Cortex of kidney (tissue), 1 donor: Measurements from ENCODE around the gene PIH1D2.
"Not testable (repeated sequence)": the region's sequence is repeated elsewhere in the genome, so short reads cannot be mapped to it uniquely, and the experiment has no call there.

Experiments
- DNase-seq: peaks from one replicate; lab custom pipeline; 2025; lab: John Stamatoyannopoulos, UW

PIH1D2 gene, protein sequence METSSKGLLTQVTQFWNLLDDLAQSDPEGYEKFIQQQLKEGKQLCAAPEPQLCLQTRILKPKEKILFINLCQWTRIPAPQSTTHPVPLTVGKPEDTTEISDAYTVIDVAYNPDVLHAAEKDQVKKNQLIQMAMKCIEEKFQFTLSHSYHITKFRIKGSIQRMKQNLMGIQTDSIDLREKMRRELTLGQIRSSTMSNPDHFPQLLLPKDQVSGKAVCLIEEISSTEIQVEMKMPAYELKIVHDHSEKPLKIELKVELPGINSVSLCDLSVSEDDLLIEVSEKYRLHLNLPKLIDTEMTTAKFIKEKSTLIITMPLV

DNA sequence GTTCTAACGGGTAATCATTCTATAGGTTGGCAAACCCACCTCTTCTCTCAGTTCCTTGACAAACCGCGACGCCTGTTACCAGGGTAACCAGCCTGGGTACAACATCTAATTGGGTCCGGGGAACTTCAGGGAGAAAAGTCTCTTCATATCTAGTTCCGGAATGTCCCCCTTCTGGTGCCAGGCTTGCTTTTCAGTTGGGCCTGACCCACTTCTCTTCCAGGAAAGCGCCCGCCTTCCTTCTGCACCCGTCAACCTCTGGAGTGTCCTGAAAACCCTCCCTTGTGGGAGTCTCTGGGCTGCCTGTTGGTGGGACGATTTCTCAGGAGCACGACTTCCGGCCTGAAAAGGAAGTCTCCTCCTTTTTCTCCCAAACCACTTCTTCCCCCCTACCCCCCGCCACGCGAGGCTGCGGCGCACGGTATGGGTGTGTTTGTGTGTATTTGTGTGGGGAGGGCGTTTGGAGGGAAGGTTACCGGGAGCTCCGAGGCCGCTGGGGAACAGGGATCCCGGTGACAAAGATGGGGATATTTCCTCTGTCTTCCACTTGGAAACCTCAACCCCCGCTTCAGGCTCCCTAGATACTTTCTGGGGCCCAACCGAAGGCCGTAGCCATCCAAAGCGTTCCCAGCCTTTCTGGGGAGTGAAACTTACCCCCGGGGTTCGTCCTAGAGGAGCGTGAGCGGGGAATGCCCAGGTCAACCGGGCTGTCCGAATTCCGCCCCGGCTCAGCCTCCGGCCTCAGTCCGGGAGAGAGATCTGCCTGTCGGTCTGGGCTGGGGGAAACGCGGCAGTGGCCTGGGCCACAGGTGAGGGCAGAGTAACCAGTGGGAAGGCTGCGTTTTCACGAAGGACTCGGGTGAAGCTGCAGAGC is at the start of gene PIH1D2, which contains the start of gene NKAPD1:
Gene PIH1D2, minus strand, starts transcription at position 77 of the 871 bp plus-strand sequence. CDS start 843 bp downstream, outside the sequence.
Gene NKAPD1, plus strand, starts transcription at position 359 of the 871 bp plus-strand sequence. CDS start 1,276 bp downstream, outside the sequence.
- DNase-seq, result no peak

DNA sequence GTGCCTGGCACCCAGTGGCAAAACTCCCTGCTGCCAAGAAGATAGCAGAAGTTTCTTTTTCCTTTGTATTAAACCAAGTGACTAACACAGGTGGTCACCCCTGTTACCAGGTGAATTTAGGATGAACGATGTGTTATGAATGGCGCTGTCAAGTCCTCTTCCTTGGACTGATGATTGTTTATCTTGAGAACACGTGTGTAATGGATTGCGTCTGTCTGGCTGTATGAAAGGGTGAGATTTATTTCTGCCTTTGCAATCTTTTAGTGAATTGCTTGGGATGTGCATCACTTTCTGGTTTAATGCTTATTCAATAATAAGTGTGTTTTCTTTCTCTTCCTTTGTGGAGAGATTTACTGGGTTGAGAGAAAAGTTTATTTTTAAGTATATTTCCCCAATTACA is 49.3 kb upstream of the PIH1D2 start:
- no peak for DNase-seq

DNA sequence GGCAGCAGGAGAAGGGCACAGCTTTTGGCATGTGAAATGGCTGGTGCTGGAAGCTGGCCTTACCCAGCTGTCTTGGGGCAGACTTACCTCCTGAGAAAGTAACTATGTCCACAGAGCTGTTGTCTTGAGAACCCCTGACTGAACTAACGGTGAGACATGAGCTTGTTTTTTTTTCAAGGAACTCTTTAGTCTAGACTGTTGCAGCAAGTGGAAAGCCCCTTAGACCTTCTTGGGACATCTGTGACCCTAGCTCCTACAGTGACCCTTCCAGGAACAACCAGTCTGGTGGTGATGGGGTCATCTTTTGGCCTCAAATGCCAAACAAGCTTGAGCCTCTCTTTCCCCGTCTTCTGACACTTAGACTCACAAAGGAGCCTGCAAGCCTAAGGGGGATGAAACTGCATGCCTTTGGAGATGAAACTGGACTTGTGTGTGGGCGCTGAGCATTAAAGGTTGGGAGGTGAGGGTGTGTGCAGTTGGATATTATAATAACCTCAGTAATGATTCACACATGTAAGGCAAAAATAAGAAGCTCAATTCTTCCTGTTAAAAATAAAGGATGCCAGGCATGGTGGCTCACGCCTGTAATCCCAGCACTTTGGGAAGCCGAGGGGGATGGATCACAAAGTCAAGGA is 48.3 kb upstream of the PIH1D2 start:
- no peak for DNase-seq

DNA sequence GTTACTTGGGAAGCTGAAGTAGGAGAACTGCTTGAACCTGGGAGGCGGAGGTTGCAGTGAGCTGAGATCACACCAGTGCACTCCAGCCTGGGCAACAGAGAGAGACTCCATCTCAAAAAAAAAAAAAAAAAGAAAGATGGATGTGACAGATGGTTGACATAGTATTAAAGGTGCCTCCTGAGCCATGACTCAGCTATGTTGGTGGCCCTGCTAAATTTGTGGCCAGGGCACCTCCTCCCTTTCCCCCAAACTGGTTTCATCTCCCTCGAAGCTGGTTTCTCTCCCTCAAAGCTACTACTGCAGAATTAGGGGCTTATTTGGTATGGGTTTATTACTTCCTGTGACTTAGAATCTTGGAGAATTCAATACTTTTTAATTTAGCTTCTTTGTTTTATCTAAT is 44.4 kb upstream of the PIH1D2 start:
- DNase-seq, result no peak

DNA sequence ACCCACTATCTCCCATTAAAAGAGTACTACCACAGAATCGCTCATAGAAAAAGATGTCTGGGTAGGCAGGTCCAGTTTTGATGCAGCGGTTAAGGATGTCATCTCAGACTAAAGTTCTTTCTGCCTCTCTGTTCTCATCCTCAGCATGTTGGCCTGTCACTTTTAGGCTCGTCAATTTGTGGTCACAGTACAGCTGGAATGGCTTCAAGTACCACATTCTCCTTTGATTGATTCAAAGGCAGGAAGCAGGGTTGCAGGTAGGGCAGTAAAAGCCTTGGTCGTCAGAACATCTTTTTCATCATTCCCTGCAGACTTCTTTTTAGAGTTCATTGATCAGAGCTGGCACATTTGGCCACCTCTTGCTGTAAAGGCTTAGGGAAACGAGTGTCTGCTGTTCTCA is 41.6 kb upstream of the PIH1D2 start:
- no peak for DNase-seq

DNA sequence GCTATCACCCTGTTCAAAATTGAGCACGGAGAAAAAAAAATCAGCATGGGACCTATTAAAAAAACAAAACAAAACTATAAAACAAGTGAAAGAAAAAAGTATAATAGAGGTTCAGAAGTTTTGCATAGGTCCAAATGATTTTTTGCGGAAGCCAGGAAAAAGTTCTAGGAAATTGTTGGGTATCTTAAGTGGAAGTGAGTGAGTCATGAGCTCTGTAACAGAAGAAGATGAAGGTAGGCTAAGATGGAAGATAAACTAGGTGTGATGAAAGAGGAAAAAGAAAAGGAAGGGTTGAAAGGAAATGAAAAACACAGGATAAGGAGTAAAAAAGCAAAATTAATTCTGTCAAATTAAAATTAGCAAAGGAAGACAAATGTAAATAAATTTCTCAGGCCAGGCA is 40.6 kb upstream of the PIH1D2 start:
- no peak for DNase-seq

DNA sequence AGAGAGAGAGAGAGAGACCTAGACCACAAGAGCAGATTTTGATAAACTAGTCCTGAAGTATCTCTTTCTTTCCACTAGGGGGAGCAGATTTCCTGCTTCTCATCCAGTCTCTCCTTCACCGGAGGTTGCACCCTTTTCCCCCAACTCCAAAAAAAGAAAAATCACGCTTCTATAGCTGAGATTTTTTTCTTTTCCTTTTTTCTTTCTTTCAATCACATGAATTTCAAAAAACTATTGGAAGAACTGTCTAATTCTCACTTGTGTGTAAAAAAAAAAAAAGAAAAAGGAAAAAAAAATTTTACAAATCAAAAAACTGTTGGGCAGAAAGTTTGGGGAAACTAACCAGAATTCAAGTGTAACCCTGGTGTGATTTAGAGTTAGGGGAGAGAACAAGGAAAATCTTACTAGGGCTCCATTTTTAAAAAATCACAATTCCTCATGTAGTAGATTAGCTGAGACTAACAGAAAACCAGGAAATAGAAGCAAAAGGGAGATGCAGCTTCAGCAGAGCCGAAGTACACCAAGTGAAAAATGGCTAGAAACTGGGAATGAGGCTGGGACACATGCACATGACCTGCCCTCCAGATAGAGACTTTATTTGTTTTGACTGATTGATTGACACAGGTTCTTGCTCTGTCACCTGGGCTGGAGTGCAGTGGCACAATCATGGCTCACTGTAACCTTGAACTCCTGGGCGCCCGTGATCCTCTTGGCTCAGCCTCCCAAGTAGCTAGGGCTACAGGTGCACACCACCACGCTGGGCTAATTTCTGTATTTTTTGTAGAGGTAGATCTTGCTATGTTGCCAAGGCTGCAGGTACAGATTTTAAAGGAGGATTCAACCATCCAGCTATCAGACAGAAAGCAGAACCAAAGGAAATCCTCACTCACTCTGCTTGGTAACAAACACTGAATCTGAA is 40.0 kb upstream of the PIH1D2 start:
- no peak for DNase-seq

DNA sequence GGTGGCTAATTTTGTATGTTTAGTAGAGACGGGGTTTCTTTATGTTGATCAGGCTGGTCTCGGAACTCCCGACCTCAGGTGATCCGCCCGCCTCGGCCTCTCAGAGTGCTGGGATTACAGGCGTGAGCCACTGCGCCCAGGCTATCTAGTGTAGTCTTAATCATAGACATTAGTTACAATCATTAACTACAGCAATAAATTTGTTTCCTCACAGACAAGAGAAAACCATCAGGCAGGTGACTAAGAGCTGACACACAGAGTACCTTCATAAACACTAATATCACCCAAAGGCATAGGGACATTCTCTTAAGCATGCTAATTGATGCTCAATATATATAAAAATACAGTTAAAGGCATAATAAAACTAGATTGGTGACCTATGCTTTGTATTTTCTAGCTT is 32.3 kb upstream of the PIH1D2 start:
- no peak for DNase-seq

DNA sequence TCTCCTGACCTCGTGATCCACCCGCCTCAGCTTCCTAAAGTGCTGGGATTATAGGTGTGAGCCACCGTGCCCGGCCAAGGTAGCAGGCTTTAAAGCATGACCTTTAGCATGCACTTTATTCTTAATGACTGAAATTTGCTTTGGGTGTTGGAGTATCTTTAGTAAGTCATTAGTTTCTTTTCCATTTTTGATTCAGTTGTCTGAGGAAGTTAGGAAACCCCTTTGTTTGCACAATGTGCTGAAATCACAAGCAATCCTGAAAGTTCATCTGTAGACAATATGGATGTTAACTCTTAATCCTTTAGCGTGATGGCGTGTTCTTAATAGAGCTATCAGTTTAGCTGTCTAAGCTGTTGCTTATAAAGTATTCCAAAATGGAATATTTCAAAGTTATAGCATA is 29.6 kb upstream of the PIH1D2 start:
- DNase-seq, result no peak

DNA sequence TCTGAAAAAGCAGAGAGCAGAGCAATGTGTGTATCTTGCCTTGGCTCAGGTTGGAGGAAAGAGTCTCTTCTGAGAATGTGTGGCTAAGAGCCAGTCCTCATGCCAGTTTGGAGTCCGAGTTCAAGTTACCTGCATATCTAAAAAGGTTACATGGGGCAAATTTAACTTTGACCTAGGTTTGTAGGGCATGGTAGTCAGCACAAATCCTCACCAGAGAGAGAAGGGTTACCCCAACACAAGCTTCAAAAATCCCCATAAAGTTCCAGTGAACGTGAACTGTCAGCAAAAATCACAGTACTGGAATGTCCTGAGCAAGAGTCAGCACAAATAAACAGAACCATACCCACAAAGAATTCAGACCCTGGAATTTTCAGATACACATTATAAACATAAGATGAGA is 26.6 kb upstream of the PIH1D2 start:
- no peak for DNase-seq

DNA sequence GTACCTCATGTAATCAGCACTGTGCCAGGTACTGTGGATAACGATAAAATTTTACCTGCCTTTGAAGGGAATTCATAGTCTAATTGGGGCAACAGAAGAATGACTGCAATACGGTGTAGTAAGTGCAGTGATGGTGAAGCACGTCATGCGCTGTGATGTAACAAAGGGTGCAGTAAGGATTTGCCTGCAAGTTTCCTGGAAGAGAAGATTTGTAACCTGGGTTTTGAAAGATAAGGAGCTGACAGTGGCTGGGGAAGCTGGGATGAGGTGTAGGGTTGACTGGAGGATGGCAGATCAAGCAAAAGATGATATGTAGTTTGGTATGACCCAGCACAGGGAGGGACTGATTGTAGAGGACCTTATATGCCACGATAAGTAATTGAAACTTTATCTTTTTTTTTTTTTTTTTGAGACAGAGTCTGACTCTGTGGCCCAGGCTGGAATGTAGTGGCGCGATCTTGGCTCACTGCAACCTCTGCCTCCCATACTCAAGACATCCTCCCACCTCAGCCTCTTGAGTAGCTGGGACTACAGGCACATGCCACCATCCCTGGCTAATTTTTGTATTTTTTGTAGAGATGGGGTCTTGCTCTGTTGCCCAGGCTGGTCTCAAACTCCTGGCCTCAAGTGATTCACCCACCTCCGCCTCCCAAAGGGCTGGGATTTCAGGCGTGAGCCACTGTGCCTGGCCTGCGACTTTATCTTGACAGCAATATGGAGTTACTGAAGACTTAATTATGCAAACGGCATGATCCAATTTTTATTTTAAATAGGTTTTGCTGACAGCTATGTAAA is 24.1 kb upstream of the PIH1D2 start:
- no peak for DNase-seq

DNA sequence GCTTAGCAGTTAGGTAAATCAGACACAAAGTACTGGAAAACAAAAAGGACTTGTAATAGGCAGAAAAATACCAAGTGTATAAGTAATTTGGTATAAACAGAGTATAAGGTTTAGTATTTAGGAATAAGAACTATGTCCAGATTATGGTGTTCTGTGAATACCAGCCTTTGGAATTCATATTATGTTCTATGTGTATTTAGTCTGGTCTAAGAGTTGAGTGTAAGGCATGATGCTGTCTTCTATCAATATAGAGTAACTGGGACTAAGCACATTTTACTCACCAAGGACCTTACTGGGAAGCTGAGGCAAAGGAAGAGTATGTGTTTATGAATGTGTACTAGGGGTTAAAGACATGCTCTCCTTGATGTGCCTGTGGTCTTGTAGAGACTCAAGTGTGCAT is 22.4 kb upstream of the PIH1D2 start:
- no peak for DNase-seq

DNA sequence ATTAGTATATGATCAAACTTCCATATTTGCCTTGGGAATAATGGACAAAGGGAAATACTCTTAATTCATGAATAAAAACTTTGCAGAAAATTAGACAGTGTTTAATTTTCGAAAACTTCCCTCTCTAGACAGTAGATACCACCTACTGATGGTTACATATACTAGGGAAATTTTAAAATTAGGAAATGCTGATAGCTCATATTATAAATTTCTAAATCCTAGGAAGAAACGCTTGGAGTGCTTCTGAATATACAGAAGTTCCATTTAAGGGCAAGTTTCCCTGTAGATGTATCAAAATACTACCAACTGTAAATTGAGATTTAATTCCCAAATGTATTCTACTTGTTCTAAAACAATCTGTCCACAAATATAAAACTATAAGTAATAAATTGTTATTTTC is 21.5 kb upstream of the PIH1D2 start:
- DNase-seq, result not testable (repeated sequence)

DNA sequence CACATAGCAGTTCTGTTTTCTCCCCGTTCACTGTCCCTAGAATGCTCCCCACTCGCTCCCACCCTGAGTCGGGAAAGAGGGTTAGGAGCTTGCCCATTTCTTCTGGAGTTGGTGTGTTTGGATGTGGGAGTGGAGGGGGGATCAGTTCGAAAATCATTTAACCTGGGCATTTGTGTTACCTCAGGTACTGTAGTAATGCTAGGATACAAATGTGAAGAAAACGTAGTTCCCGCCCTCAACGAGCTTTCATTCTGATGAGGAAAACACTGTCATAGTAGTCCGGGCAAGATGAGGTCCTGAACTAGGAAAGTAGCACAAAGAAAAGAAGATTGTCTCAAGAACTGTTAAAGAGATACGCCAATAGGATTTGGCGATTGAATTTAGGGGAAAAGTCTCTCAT is 13.4 kb upstream of the PIH1D2 start:
- DNase-seq, result no peak

DNA sequence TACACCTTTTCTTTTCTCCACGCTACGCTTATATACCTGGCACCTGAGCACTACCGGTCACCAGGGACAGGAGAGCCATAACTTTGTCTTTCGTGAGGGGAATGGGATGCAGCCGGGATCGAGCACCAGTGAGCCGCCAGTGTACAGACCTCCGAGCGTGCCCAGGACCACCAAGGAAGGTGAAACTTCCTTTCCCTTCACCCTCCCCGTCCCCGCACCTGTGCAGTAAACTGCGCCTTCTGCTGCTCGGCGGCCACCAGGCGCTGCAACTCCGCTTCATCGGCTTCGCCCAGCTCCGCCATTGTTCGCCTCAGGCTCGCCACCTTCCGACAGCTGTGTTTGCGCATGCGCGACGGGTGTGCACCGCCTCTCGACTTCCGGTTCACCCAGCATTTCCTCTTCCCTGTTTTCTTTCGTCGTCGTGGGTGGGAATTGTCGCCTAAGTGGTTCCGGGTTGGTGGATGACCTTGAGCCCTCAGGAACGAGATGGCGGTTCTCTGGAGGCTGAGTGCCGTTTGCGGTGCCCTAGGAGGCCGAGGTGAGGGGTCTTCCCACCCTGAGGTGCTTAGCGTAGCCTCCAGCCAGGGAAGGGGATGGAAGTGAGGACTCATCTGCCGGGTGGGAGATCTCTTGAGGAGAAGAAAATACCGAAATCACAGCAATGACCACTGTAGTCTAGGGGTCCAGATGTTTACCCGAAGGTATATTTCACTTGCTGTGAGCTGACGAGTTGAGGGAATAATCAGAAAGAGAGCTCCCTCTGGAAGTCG is 12.8 kb upstream of the PIH1D2 start, which contains the start of the genes SDHD and TIMM8B:
Gene SDHD, plus strand, starts transcription at position 452 of the 770 bp plus-strand sequence. Its CDS starts 35 bp downstream, at position 487.
Gene TIMM8B, minus strand, starts transcription at position 335 of the 770 bp plus-strand sequence. Its CDS starts 33 bp downstream, at position 302.
- peak; percentile 84 for DNase-seq

DNA sequence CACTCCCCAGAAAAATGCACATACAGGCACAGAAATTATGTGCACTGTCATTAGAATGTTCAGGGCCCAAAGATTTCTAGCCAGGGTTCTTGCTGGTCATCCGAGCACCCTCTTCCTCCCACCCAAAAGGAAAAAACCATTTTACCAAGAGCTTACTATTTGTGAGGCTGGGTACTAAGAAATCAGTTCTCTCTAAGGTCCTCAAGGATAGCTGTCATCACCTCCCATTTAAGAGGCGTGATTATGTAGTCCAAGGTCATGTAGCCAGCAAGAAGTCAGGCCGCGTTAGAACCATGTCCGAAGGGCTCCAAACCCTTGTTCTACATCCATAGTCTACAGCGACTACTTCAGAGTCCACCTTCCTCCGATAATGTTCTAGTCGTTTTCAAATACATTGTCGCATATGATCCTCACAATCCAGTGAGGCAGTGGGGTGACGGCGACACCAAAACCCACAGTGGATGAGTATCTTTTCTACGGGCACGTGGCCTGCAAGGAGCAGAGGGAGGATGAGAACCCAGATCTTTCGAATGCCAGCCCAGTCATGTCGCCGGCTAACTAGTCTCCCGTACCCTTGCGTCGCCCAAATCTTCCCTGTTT is 12.1 kb upstream of the PIH1D2 start:
- DNase-seq, result no peak

DNA sequence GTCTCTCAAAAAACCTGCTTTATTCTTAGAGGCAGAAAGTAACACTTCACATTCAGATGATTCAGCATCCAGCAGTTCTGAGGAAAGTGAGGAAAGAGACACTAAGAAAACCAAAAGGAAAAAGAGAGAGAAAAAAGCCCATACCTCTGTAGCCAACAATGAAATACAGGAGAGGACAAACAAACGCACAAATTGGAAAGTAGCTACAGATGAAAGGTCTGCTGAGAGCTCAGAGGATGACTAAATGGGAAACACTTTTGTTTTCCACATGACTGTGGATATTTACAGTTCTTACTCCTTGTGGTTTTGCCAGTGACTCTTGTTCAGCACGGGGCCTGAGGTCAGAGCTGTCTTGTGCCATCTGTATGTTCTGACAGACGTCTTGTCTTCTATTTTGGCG is 8.9 kb upstream of the PIH1D2 start:
- DNase-seq, result no peak

DNA sequence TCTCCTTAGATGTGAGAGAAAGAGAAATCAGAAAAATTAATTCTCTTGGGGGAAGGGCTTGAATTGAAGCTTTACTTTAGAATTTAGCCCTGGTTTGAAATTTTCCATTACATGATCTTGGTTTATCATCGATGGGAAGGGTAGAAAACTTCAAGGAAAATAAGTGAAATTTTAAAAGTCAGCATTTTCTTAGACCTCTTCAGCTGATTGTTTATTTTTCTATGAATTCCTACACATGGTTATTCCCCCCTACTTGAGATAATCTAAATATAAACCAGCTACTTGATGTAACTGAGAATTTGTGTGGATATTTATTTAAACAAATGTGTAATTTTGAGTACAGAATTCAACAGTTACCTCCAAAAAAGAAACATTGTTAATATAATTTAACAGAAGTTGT is 10.9 kb downstream of the PIH1D2 start:
- DNase-seq, result no peak

DNA sequence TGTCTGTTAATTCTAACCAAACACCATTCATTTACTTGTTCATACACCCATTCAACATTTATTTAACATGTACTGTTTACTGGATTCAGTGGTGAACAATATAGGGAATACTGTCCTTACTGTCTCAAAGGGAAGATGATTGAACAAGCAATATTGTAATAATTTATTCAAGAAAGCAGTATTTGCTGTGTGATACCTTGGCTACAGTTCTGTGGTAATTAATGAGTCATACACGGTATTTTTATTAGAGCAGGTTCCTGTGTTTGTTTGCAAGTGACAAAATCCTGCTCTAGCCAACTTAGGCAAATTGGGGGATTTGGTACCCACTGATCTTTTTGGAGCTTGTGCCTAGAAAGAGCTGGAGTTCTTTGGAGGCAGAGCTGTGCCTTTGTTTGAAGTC is 15.7 kb downstream of the PIH1D2 start:
- no peak for DNase-seq
